Osteoblast (primary cell): Measurements from ENCODE around the gene BCL2. TPM values are rescaled to one million over a fixed set of nuclear protein-coding genes. Genes with fewer than 3 reads are reported as not detected.

Source experiments
- DNase-seq: peaks from one replicate; pipeline ENCODE4 v3.0.0; 2011; ENCODE audit warnings: low spot score, mixed read lengths; ENCODE audit not compliant: insufficient read length; ENCODE audit errors: missing footprints
- H2AFZ ChIP-seq: 2 replicates; pipeline ENCODE4 v1.6.0; 2011; ENCODE audit warnings: mild to moderate bottlenecking, low read length
- H3K27ac ChIP-seq: 2 replicates; pipeline ENCODE4 v1.5.1; 2011; ENCODE audit warnings: mild to moderate bottlenecking, low read depth, low read length, moderate library complexity
- H3K27me3 ChIP-seq: 2 replicates; pipeline ENCODE4 v1.6.0; 2012; ENCODE audit warnings: mild to moderate bottlenecking, control low read depth, inconsistent platforms, low read length, moderate library complexity; ENCODE audit not compliant: insufficient read depth
- H3K36me3 ChIP-seq: 2 replicates; pipeline ENCODE4 v1.5.1; 2011; ENCODE audit warnings: mild to moderate bottlenecking, low read length, control low read depth, moderate library complexity; ENCODE audit not compliant: insufficient read depth
- H3K4me1 ChIP-seq: 2 replicates; pipeline ENCODE4 v1.5.1; 2011; ENCODE audit warnings: mild to moderate bottlenecking, low read length, control low read depth, moderate library complexity; ENCODE audit not compliant: insufficient read depth
- H3K4me2 ChIP-seq: 2 replicates; pipeline ENCODE4 v1.6.0; 2011; ENCODE audit warnings: mild to moderate bottlenecking, low read length; ENCODE audit not compliant: insufficient read depth
- H3K4me3 ChIP-seq: fragments of 200-600 bp; sonication (generic); 3 replicates; pipeline ENCODE4 v1.5.1; 2012; ENCODE audit warnings: mild to moderate bottlenecking, low read length, inconsistent platforms; ENCODE audit not compliant: insufficient read depth
- H3K79me2 ChIP-seq: 2 replicates; pipeline ENCODE4 v1.6.0; 2012; ENCODE audit warnings: mild to moderate bottlenecking, low read length, control low read depth, inconsistent platforms; ENCODE audit not compliant: insufficient read depth
- H3K9me3 ChIP-seq: 2 replicates; pipeline ENCODE4 v1.5.1; 2011; ENCODE audit warnings: low read depth, low read length, control low read depth
- H4K20me1 ChIP-seq: 2 replicates; pipeline ENCODE4 v1.6.0; 2012; ENCODE audit warnings: mild to moderate bottlenecking, low read length, control low read depth; ENCODE audit not compliant: insufficient read depth
- CTCF ChIP-seq: IDR thresholded peaks from 2 replicates; pipeline ENCODE4 v1.5.1; 2011; ENCODE audit warnings: mild to moderate bottlenecking, low read depth, low read length, moderate library complexity; ENCODE audit errors: extremely low read depth
- small RNA-seq: library from RNA; depleted of rRNA; stranded (forward); fragments of <200 nt; gene quantifications from one replicate; pipeline ENCODE3, GENCODE V24; 2012
- total RNA-seq: library from RNA; depleted of rRNA; stranded (reverse); fragments of >200 nt; gene quantifications from 2 replicates; pipeline ENCODE4 v1.2.3, GENCODE V29; 2012

BCL2 gene
- total RNA-seq, 1 donor, result 11.9 TPM

GRCh38 chr18:63079114-63079513 lies 240.5 kb downstream of the BCL2 start:
- Histone ChIP-seq H4K20me1 (no peaks in the 10 kb centered on the region), H3K4me2 (no peak overlapping the region), H3K27me3 (peaks cover 9% of the 10 kb centered on the region), H3K79me2 (no peaks in the 10 kb centered on the region), H3K4me3 (no peak overlapping the region), H3K9me3 (no peaks in the 10 kb centered on the region), H3K36me3 (no peaks in the 10 kb centered on the region), H3K4me1 (peaks cover 7% of the 10 kb centered on the region), H2AFZ (no peak overlapping the region), H3K27ac (no peak overlapping the region)
- TF ChIP-seq CTCF, result no peak
- no peak for DNase-seq

DNA sequence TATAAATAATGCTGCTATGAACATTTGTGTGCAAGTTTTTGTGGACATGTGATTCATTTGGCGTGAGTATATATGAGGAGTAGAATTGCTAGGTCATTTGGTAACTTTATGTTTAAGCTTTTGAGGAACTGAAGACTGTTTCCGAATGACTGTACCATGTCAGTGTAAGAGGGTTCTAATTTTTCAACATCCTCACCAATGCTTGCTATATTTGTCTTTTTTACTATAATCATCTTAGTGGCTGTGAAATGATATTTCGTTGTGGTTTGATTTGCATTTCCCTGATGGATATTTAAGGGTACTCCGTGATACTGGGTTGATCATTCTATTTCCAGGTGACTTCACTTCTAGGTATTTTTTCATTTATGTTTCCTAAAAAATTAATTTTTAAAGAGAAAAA lies 241.1 kb downstream of the BCL2 start:
- H3K36me3 ChIP-seq, result no peaks in the 10 kb centered on the region
- no peaks in the 10 kb centered on the region for H3K79me2 ChIP-seq
- DNase-seq, result no peak
- H3K27me3 ChIP-seq, result peaks cover 9% of the 10 kb centered on the region
- no peak overlapping the region for H3K4me2 ChIP-seq
- H3K4me1 ChIP-seq, result peaks cover 7% of the 10 kb centered on the region
- TF ChIP-seq CTCF, result no peak
- H3K4me3 ChIP-seq, result no peak overlapping the region
- H3K27ac ChIP-seq, result no peak overlapping the region
- no peak overlapping the region for H2AFZ ChIP-seq
- no peaks in the 10 kb centered on the region for H3K9me3 ChIP-seq
- H4K20me1 ChIP-seq, result no peaks in the 10 kb centered on the region

DNA sequence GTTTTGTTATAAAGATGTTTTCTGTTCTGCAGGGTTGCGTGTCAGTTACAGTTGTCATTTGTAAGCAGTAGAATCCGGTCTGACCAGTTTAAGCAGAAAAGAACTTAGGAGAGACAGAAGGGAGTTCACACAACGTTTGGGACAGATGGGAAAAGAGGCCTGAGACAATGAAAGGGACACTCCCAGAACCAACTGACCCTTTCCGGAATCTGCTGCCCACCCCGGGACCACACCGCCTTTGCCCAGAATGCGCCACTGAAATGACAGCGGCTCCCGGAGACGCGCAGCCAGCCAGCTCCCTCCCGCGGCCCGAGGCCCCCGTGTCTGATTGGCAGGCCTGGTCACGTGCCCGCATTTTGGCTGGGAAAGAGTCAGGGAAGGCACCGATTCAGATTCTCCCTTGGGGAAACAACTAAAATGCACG lies 244.6 kb downstream of the BCL2 start:
- H3K4me2 ChIP-seq, result peak overlapping the region; percentile 96
- peak overlapping the region; percentile 48 for H3K27ac ChIP-seq
- peak; percentile 85 for DNase-seq
- H3K4me3 ChIP-seq, result peak overlapping the region; percentile 70
- H3K36me3 ChIP-seq, result no peaks in the 10 kb centered on the region
- H2AFZ ChIP-seq, result peak overlapping the region; percentile 98
- H3K9me3 ChIP-seq, result no peaks in the 10 kb centered on the region
- no peaks in the 10 kb centered on the region for H4K20me1 ChIP-seq
- TF ChIP-seq CTCF, result no peak
- no peaks in the 10 kb centered on the region for H3K27me3 ChIP-seq
- no peaks in the 10 kb centered on the region for H3K79me2 ChIP-seq
- peaks cover 7% of the 10 kb centered on the region for H3K4me1 ChIP-seq

- Histone ChIP-seq H4K20me1 (no peaks in the 10 kb centered on the region), H3K79me2 (no peaks in the 10 kb centered on the region), H3K4me2 (no peak overlapping the region), H3K4me3 (no peak overlapping the region), H2AFZ (no peak overlapping the region), H3K27me3 (no peaks in the 10 kb centered on the region), H3K27ac (no peak overlapping the region), H3K9me3 (no peaks in the 10 kb centered on the region), H3K36me3 (no peaks in the 10 kb centered on the region), H3K4me1 (peaks cover 7% of the 10 kb centered on the region)
- no peak for TF ChIP-seq CTCF
- no peak for DNase-seq
Measured at GRCh38 chr18:63073481-63073880, 246.1 kb downstream of the BCL2 start.

Small RNA genes within 50 kb of the gene (small RNA-seq; reads per million reads assigned to genes)
- not detected for gene AC022726.1

Other genes starting within 250 kb of the BCL2 start
- 46.3 and 53.0 TPM in 2 replicates for gene KDSR, start 47.4 kb upstream of the BCL2 start, total RNA-seq
- 42.4 and 47.4 TPM in 2 replicates for gene VPS4B, start 102.7 kb upstream of the BCL2 start, total RNA-seq
- not detected in 2 replicates for gene SERPINB5, start 157.2 kb upstream of the BCL2 start, total RNA-seq
- not detected in 2 replicates for gene SERPINB12, start 222.6 kb upstream of the BCL2 start, total RNA-seq